GDM1 (cell line): Measurements from ENCODE around the gene C22orf15.
"Not testable (repeated sequence)": the region's sequence is repeated elsewhere in the genome, so short reads cannot be mapped to it uniquely, and the experiment has no call there.

ENCODE experiments used
- DNase-seq: peaks from one replicate; lab custom pipeline; 2025; lab: John Stamatoyannopoulos, UW

Gene C22orf15

GRCh38 chr22:23762842-23763578 lies at the start of gene C22orf15:
TSS of gene C22orf15 (plus strand) at chr22:23762990. CDS start at chr22:23763307, 317 bp downstream.
- DNase-seq, result no peak

- DNase-seq, result no peak
These were observed 48.8 kb upstream of the C22orf15 start for GRCh38 chr22:23713696-23714595.

DNA sequence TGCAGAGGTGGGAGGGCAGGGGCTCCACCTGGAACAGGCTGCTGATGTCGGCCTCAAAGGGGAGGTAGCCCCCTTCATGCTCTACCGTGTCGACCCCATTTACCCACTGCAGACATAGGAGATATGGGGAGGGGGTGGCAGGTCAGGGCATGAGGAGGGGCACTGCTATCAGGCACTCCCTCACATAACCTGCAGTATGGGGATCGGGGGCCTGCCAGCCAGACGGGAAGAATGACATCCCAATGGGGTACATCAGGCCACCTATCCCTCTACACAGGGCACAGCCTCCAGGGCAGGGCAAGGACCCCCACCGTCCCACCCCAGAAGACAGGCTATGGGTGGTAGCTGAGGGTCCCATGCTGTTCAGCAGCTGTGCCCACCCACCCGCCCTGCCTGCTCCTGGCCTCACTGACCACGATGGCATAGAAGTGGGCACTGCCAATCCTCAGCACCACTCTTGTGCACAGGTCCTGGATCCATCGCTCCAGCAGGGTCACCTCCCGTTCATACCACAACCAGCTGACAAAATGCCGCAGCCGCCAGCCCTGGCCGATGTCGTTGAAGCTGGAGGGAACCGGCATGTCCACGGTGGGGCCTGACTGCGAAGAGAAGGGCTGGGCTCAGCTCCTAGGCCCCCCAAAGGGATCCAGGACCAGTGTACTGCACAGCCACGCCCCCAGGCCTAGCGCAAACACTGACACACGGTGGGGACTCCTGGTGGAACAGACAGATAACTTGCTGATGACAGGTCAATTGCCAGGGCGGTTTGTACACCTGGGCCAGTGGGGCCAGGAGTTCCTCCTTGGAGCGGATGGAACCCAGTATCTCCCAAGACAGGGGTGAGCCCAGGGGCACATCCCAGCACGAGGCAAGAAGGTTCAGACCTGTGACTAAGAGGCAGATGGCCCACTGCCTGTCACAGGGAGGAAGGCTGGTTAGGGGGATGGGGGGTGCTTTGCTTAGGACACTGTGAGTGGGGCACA lies 47.9 kb upstream of the C22orf15 start:
- DNase-seq, result no peak

- no peak for DNase-seq
These were observed 46.9 kb upstream of the C22orf15 start for GRCh38 chr22:23715806-23716375.

- DNase-seq, result peak; percentile 85
These were observed 45.7 kb upstream of the C22orf15 start for GRCh38 chr22:23716811-23717801.

GRCh38 chr22:23718371-23719165 lies 44.2 kb upstream of the C22orf15 start:
- no peak for DNase-seq

DNA sequence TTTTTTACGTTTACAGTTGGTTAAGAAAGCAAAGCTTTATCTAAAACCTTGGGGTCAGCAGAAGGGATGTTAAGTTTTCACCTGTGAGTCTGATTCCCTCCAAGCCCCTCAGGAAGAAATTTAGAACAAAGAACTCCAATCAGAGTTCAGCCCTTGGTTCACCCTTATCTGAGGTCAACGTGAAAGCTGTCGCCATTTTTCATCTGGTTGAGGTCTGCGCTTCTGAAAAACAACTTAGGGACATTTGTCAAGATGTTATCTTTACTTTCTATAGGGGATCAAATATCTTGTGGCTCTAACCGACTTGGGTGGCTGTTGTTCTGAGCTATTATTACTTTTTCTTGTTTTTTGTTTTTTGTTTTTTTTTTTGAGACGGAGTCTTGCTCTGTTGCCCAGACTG lies 41.9 kb upstream of the C22orf15 start:
- no peak for DNase-seq

GRCh38 chr22:23722160-23722559 lies 40.6 kb upstream of the C22orf15 start:
- no peak for DNase-seq

- no peak for DNase-seq
These were observed 40.1 kb upstream of the C22orf15 start for GRCh38 chr22:23722724-23723123.

GRCh38 chr22:23728108-23728507 lies 34.7 kb upstream of the C22orf15 start:
- not testable (repeated sequence) for DNase-seq

DNA sequence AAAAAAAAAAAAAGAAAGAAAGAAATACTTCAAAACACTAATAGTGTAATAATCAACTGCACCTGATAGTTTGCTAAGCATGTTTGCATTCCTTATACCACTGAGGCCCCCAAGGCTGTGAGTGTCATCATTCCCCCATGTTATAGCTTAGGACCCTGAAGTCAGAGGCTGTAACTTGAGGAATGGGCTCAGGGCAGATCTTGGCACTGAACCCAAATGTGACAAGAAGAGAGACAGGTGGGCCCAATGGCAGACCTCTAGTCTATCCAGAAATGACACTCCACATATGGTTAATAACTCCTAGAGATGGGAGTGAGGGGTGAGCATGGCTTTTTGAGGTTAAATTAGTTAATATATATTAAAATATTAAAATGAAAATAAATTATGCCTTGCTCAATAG lies 25.1 kb upstream of the C22orf15 start:
- no peak for DNase-seq

DNA sequence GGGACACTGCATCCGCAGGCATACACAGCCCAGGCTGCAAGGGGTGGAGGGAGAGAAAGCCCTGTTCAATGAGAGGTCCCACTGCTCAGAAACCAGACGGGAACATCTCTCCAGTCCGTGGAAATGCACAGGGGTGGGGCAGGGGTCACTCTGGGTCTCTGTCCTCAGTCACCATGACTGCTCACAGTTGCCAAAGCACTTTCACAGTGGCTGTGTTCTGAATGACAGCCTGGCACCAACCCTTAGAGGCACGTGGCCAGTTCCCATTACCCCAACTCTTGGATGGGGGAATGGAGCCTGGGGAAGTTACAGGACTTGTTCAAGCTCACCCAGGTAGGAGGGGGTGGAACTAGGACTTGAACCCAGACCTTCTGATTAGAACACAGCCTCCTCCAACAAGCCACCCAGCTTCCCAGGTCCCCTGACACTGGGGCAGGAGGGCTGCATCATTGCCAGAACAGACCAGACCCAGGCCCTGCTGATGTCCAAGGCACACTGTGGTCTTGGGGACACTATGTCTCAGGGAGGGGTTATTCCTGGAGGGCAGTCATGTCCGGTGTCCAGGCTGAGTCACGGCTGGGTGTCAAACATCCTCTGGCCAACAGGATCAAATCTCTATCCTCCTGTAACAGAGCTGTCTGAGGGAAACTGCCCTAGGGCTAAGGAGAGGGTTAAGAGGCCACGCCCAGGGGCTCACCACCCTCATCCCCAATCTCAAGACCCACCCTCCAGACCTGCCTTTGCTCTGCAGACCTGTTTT lies 20.1 kb upstream of the C22orf15 start:
- no peak for DNase-seq

DNA sequence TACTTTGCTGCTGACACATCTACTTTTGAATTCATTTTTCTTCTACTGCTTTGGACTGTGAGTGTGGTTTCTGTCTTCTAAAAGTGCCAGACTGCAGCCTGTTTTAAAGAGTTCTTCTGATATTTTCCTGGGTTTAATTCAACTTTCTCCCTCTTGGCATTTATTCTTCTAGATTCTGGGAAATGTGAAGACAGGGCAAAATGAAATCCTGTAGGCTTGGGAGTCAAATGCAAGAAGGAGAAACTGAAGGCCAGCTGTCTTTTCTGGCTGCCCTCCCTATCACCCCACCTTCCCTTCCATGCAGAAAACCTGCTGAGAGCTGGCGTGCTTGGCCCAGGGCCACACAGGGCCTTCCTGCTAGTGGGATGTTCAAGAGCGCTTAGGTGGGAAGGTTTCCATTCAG lies 19.5 kb upstream of the C22orf15 start:
- no peak for DNase-seq

DNA sequence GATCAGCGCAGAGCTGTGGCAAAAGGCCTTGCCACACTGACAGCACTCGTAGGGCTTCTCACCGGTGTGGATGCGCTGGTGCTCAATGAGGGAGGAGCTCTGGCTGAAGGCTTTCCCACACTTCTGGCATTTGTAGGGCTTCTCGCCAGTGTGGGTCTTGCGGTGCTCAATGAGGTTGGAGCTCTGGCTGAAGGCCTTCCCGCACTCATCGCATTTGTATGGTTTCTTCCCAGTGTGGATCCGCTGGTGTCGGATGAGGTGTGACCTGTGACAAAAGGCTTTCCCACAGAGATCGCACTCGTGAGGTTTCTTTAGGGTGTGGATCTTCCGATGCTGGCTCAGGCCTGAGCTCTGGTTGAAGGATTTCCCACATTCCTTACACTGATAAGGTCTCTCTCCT lies 18.8 kb upstream of the C22orf15 start:
- DNase-seq, result no peak

- no peak for DNase-seq
These were observed 18.3 kb upstream of the C22orf15 start for GRCh38 chr22:23744485-23744884.

GRCh38 chr22:23745791-23746190 lies 17.0 kb upstream of the C22orf15 start:
- DNase-seq, result no peak

DNA sequence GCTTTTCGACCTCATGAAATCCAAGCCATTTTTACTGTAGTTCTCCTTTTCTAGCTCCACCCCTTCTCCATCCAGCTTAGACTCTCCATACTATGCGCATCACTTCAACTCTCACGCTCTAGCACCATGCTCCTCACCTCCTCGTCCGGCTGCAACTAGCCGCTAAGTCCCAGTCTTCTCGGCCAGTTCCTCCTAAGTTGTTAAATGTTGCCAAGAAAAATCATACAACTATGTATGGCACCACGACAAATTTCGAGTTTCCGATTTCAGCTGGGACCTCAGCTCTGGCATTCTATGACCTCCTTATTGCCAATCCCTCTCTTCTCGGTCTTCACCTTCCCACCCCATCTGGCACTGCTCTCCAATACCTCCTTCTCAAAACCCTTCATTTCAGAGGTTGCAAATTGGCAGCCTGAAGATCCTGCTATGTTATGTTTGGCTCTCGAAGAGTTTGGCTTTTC lies 12.9 kb upstream of the C22orf15 start:
- DNase-seq, result peak; percentile 41

GRCh38 chr22:23750367-23750713 lies 12.4 kb upstream of the C22orf15 start:
- DNase-seq, result no peak
